LNCaP clone FGC (cell line): Measurements from ENCODE around the gene GRIN2A.

Experiments used
- DNase-seq: peaks from one replicate; pipeline ENCODE4 v3.0.0-alpha.2; 2011; ENCODE audit warnings: low read depth
- H3K4me3 ChIP-seq: 2 replicates; pipeline ENCODE4 v1.5.1; 2011; ENCODE audit warnings: mild to moderate bottlenecking, low read depth, low read length, control low read depth
- TF ChIP-seq, protein P1 (sequence below): IDR thresholded peaks from 2 replicates; pipeline ENCODE4 v1.5.1; 2012; ENCODE audit warnings: mild to moderate bottlenecking; ENCODE audit not compliant: control insufficient read depth, insufficient read depth; ENCODE audit errors: extremely low read depth

The GRIN2A gene

GRCh38 chr16:9821331-9821730 is 360.9 kb downstream of the GRIN2A start:
- TF ChIP-seq, protein P1, sequence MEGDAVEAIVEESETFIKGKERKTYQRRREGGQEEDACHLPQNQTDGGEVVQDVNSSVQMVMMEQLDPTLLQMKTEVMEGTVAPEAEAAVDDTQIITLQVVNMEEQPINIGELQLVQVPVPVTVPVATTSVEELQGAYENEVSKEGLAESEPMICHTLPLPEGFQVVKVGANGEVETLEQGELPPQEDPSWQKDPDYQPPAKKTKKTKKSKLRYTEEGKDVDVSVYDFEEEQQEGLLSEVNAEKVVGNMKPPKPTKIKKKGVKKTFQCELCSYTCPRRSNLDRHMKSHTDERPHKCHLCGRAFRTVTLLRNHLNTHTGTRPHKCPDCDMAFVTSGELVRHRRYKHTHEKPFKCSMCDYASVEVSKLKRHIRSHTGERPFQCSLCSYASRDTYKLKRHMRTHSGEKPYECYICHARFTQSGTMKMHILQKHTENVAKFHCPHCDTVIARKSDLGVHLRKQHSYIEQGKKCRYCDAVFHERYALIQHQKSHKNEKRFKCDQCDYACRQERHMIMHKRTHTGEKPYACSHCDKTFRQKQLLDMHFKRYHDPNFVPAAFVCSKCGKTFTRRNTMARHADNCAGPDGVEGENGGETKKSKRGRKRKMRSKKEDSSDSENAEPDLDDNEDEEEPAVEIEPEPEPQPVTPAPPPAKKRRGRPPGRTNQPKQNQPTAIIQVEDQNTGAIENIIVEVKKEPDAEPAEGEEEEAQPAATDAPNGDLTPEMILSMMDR = no peak
- DNase-seq = no peak

DNA sequence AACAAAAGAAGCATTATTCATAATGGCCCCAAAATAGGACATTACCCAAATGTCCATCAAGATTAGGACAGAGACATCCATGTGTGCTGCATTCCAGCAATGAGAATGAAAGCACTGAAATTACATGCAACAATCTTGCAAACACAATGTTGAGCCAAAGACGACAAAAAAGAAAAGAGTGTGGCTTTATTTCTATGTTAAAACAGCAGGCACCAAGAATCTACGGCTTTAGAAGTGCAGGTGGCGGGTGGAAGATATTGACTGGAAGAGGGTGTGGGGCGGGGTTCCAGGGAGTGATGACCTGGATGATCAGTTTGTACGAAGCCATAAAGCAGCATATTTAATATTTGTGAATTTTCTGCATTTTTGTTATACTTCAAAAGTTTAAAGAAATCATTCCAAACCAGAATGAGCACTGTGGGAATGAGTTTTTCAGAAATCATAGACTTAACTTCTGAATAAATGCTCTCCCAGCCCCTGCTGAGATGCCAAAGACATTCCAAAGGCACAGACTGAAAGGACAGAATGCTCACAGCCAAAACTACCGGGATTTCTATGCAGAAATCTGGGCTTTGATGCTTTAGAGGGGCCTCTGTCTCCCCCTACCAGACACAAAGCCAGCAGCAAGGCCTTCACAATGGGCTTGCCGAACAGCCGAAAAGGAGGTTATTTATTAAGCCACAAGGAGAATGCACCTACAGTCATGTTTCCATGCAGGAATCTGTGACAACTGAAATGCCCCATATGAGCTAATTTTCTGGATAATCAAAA is 361.6 kb downstream of the GRIN2A start:
- TF ChIP-seq, protein P1 = no peak
- no peak overlapping the region for H3K4me3 ChIP-seq
- no peak for DNase-seq

More at GRCh38 chr16:9821331-9821730, 360.9 kb downstream of the GRIN2A start:
- H3K4me3 ChIP-seq = no peak overlapping the region

DNA sequence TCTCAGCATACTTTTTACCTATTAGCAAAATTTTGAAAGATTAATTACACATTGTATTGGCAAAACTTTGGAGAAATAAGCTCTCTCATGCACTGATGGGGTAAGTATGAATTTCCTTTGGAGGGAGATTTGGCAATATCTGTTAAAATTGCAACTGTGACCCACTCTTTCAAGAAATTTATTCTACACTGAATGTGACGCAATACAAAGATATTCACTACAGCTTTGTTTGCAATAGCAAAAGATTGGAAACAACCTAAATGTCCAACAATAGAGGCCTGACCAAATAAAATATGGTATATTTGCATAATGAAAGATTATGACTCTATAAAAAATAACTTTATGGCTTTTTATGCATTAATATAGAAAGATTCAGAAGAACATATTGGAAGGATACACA is 363.5 kb downstream of the GRIN2A start:
- H3K4me3 ChIP-seq = no peak overlapping the region
- TF ChIP-seq, protein P1 = no peak
- no peak for DNase-seq

GRCh38 chr16:9817586-9817985 is 364.6 kb downstream of the GRIN2A start:
- TF ChIP-seq, protein P1 = no peak
- no peak for DNase-seq
- no peak overlapping the region for H3K4me3 ChIP-seq

- H3K4me3 ChIP-seq = no peak overlapping the region
- no peak for DNase-seq
- TF ChIP-seq, protein P1 = no peak
Observed at GRCh38 chr16:9816644-9817043, 365.6 kb downstream of the GRIN2A start.

DNA sequence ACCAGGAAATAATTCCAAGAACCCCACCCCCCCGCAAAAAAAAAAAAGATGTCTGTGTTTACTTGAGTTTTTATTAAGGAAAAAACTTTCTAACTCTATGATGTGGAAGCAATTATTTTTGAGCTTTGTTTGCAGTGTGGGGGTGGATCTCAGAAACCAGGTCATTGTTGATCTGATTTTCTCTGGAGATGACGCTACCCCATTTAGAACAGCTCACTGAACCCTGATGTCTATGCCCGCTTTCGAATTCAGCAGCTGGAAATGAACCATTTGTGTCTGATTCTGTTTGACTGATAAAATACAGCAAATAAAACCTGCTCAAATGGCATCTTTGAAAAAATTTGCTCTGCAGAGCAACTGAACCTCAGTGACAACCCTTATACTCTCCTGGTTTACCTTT is 368.6 kb downstream of the GRIN2A start:
- no peak overlapping the region for H3K4me3 ChIP-seq
- TF ChIP-seq, protein P1 = no peak
- DNase-seq = no peak

DNA sequence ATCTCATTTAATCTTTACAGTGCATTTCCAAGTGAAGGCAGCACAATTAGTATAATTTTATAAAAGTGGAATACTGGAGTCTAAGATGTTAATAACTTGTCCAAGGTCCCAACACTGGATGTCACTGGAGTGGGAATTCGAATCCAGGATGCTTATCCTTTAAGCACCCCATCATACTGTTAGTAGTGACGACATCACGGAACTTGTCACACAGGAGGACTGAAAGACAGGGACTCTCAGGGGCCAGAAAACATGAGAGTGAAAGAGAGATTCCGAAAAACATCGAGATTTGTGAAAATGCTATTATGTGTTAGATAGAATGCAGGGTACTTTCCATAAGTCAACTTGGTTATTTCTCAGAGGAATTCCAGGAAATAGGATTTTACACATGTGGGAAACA is 374.0 kb downstream of the GRIN2A start:
- DNase-seq = no peak
- TF ChIP-seq, protein P1 = no peak
- no peak overlapping the region for H3K4me3 ChIP-seq
